ENCODE data around the gene ZFAND3. TPM values are rescaled to one million over a fixed set of nuclear protein-coding genes. Genes with fewer than 3 reads are reported as not detected.

Gene ZFAND3
- total and polyA plus RNA-seq, 2 experiments from 2014 or later = 16.9 to 28.2 TPM

DNA sequence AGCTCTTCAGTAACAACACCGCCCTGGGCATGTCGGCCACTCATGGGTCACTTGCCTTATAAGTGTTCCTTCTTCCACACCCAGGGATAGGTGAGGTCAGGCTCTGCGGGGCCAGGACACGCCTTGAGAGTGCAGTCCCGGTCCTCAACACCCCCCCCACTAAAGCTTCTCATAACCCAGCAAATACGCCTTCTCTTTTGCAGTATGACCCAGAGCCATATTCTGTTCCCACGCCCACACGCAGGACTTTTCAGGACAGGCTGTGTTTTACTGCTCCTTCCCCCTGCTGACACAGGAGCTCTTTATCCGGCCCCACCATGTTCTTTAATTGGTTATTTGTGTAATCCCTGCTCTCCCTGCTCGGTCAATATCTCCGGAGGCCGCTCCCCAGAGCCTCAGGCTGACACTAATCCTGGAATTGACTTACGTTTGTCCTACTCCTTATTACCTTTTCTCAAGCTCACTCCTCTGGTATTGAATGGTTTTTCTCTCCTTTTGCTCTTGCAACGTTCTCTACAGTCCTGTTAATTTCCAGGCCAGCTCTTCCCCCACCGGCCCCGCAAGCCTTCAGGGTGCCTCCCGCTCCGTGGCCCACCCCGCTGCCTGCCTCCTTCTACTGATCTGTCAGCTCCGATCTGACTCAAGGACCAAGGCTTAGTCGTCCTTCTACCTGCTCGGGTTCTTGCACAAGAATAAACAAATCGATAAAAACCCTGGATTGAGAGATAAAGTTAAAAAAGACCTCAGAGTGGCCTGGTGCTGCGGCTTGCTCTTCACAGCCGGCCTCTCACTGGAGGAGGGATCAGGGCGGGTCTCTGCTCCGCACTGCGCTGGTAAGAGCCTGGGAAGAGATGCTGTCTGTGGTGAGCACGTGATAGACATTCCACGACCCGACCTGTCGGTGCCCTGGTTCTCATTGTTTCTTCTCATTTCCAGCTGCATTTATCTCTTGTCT, 357.5 kb downstream of the ZFAND3 start:
- TF ChIP-seq ZNF331 (CRISPR knock-in tag; IDR thresholded peaks at IDR 0.05; ENCODE audit: low read depth) (no peak), CREB1 (CRISPR knock-in tag; IDR thresholded peaks at IDR 0.05; ENCODE audit: low read depth) (no peak), NANOG (IDR thresholded peaks at IDR 0.05; ENCODE audit: borderline replicate concordance) (no peak), EZH2 (IDR thresholded peaks at IDR 0.05; ENCODE audit: low read depth, unreplicated experiment) (no peak), ZNF114 (CRISPR knock-in tag; IDR thresholded peaks at IDR 0.05) (no peak)
- peak overlapping the region; percentile 46; the same call in 1 of the 2 replicates for H3K27ac Mint-ChIP-seq
- Histone ChIP-seq H3K36me3 (ENCODE audit: insufficient read depth) (no peaks in the 10 kb centered on the region), H3K27me3 (ENCODE audit: insufficient read depth) (no peaks in the 10 kb centered on the region), H3K4me1 (ENCODE audit: insufficient read depth) (no peaks in the 10 kb centered on the region), H2AFZ (no peak overlapping the region), H3K9me2 (ENCODE audit: insufficient read depth) (no peaks in the 10 kb centered on the region), H3K4me2 (no peak overlapping the region), H3K4me3 (no peak overlapping the region), H3K27ac (ENCODE audit: low read depth) (no peak overlapping the region), H4K20me1 (replicated peaks; ENCODE audit: insufficient read depth) (no peaks in the 10 kb centered on the region), H3K79me2 (replicated peaks; ENCODE audit: insufficient read depth) (no peaks in the 10 kb centered on the region), H3F3A (replicated peaks; ENCODE audit: low read depth) (no peaks in the 10 kb centered on the region)
- peaks cover 32% of the 10 kb centered on the region for H3K4me1 Mint-ChIP-seq
- H3K4me3 Mint-ChIP-seq = no peak overlapping the region
- H3K27me3 Mint-ChIP-seq (ENCODE audit: insufficient read depth, low read depth, poor library complexity) = peaks cover 22% of the 10 kb centered on the region
- H3K9me3 Mint-ChIP-seq = no peaks in the 10 kb centered on the region
- peak; percentile 74 for ATAC-seq
- no peaks in the 10 kb centered on the region for H3K36me3 Mint-ChIP-seq (ENCODE audit: low read depth)
- peak; percentile 41 for DNase-seq (ENCODE audit: low spot score)

DNA sequence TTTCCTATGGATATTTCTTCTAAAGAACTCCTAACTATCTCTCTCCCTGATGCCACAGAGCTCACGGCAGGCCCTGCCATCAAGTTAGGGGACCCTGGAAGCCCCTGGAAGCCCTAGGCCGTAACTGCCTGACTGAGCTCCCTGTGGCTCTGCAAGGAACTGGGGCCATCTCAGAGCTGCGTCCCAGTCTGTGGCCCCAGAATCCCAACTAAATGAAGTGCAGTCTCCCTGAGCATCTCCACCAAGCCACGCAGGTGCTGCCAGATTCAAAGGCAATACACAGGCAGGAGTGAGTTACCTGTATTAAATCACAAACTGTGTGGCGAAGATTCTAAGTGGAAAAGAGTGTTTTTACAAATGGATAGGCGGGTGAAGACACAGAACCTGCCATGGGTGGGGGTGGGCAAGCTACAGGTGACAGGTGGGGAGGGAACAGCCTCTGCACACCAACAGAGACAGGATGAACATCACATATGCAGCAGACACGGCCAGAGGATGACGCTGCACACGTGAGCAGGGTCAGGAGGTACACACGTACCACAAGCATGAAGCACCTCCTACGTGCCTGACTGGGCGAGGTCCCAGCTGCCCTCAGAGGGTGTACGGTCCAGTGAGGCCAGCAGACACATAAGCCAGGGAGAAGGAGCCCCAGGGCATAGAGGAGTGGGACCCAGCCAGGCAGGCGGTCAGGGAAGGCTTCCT, 358.5 kb downstream of the ZFAND3 start:
- no peaks in the 10 kb centered on the region for H3K9me2 ChIP-seq (ENCODE audit: insufficient read depth)
- no peak overlapping the region for H3K4me3 Mint-ChIP-seq
- no peaks in the 10 kb centered on the region for H3K4me1 ChIP-seq (ENCODE audit: insufficient read depth)
- H3K4me3 ChIP-seq = no peak overlapping the region
- H3K27ac Mint-ChIP-seq = no peak overlapping the region
- peaks cover 21% of the 10 kb centered on the region for H3K27me3 Mint-ChIP-seq (ENCODE audit: insufficient read depth, low read depth, poor library complexity)
- H3K27ac ChIP-seq (ENCODE audit: low read depth) = no peak overlapping the region
- no peaks in the 10 kb centered on the region for H3K36me3 ChIP-seq (ENCODE audit: insufficient read depth)
- ATAC-seq (no peak; the same call in 2 of the 3 replicates), DNase-seq (ENCODE audit: low spot score) (no peak)
- H4K20me1 ChIP-seq (replicated peaks; ENCODE audit: insufficient read depth) = no peaks in the 10 kb centered on the region
- no peaks in the 10 kb centered on the region for H3K36me3 Mint-ChIP-seq (ENCODE audit: low read depth)
- no peaks in the 10 kb centered on the region for H3K9me3 Mint-ChIP-seq
- H3K27me3 ChIP-seq (ENCODE audit: insufficient read depth) = no peaks in the 10 kb centered on the region
- H3K4me2 ChIP-seq = no peak overlapping the region
- no peaks in the 10 kb centered on the region for H3F3A ChIP-seq (replicated peaks; ENCODE audit: low read depth)
- no peaks in the 10 kb centered on the region for H3K79me2 ChIP-seq (replicated peaks; ENCODE audit: insufficient read depth)
- peaks cover 25% of the 10 kb centered on the region for H3K4me1 Mint-ChIP-seq
- no peak overlapping the region for H2AFZ ChIP-seq
- TF ChIP-seq ZNF114 (CRISPR knock-in tag; IDR thresholded peaks at IDR 0.05) = no peak
- TF ChIP-seq, protein P1, sequence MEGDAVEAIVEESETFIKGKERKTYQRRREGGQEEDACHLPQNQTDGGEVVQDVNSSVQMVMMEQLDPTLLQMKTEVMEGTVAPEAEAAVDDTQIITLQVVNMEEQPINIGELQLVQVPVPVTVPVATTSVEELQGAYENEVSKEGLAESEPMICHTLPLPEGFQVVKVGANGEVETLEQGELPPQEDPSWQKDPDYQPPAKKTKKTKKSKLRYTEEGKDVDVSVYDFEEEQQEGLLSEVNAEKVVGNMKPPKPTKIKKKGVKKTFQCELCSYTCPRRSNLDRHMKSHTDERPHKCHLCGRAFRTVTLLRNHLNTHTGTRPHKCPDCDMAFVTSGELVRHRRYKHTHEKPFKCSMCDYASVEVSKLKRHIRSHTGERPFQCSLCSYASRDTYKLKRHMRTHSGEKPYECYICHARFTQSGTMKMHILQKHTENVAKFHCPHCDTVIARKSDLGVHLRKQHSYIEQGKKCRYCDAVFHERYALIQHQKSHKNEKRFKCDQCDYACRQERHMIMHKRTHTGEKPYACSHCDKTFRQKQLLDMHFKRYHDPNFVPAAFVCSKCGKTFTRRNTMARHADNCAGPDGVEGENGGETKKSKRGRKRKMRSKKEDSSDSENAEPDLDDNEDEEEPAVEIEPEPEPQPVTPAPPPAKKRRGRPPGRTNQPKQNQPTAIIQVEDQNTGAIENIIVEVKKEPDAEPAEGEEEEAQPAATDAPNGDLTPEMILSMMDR (conservative IDR thresholded peaks at IDR 0.05; ENCODE audit: low read depth in 2 of 2) = no peak
- TF ChIP-seq STAT1 (IDR thresholded peaks at IDR 0.05; ENCODE audit: unreplicated experiment) = no peak
- no peak for TF ChIP-seq EZH2 (IDR thresholded peaks at IDR 0.05; ENCODE audit: low read depth, unreplicated experiment)
- TF ChIP-seq ZNF331 (CRISPR knock-in tag; IDR thresholded peaks at IDR 0.05; ENCODE audit: low read depth) = no peak
- TF ChIP-seq JUNB (IDR thresholded peaks at IDR 0.05; ENCODE audit: unreplicated experiment) = no peak
- TF ChIP-seq EZH2phosphoT487 (IDR thresholded peaks at IDR 0.05; ENCODE audit: unreplicated experiment) = no peak
- TF ChIP-seq CREB1 (CRISPR knock-in tag; IDR thresholded peaks at IDR 0.05; ENCODE audit: low read depth) = no peak
- TF ChIP-seq, protein P2, sequence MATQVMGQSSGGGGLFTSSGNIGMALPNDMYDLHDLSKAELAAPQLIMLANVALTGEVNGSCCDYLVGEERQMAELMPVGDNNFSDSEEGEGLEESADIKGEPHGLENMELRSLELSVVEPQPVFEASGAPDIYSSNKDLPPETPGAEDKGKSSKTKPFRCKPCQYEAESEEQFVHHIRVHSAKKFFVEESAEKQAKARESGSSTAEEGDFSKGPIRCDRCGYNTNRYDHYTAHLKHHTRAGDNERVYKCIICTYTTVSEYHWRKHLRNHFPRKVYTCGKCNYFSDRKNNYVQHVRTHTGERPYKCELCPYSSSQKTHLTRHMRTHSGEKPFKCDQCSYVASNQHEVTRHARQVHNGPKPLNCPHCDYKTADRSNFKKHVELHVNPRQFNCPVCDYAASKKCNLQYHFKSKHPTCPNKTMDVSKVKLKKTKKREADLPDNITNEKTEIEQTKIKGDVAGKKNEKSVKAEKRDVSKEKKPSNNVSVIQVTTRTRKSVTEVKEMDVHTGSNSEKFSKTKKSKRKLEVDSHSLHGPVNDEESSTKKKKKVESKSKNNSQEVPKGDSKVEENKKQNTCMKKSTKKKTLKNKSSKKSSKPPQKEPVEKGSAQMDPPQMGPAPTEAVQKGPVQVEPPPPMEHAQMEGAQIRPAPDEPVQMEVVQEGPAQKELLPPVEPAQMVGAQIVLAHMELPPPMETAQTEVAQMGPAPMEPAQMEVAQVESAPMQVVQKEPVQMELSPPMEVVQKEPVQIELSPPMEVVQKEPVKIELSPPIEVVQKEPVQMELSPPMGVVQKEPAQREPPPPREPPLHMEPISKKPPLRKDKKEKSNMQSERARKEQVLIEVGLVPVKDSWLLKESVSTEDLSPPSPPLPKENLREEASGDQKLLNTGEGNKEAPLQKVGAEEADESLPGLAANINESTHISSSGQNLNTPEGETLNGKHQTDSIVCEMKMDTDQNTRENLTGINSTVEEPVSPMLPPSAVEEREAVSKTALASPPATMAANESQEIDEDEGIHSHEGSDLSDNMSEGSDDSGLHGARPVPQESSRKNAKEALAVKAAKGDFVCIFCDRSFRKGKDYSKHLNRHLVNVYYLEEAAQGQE (IDR thresholded peaks at IDR 0.05; ENCODE audit: unreplicated experiment) = no peak
- TF ChIP-seq, protein P3, sequence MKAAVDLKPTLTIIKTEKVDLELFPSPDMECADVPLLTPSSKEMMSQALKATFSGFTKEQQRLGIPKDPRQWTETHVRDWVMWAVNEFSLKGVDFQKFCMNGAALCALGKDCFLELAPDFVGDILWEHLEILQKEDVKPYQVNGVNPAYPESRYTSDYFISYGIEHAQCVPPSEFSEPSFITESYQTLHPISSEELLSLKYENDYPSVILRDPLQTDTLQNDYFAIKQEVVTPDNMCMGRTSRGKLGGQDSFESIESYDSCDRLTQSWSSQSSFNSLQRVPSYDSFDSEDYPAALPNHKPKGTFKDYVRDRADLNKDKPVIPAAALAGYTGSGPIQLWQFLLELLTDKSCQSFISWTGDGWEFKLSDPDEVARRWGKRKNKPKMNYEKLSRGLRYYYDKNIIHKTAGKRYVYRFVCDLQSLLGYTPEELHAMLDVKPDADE (IDR thresholded peaks at IDR 0.05) = no peak
- TF ChIP-seq POLR2AphosphoS5 (IDR thresholded peaks at IDR 0.05; ENCODE audit: low read depth) = no peak
- no peak for TF ChIP-seq NANOG (IDR thresholded peaks at IDR 0.05; ENCODE audit: borderline replicate concordance)

Measured in GM23338 (cell line).